Adrenal gland (tissue), 12 donors: Measurements from ENCODE around the gene ACOX1. TPM values are rescaled to one million over a fixed set of nuclear protein-coding genes. Genes with fewer than 3 reads are reported as not detected.

Experiments used
- DNase-seq, 7 donors: peaks; one replicate each; pipeline ENCODE4 v3.0.0-alpha.2; 2019 to 2020
- H3K27ac ChIP-seq, 5 donors: fragments of 200-600 bp; sonication (generic) in 4 of 5; 1 replicate in 3 of 5; 2 replicates in 2 of 5; pipeline versions ENCODE4 v1.5.1 to v1.8.0; 2016 to 2020; ENCODE audit warnings: mild to moderate bottlenecking in 1 of 5
- H3K27me3 ChIP-seq: fragments of 200-600 bp; 2 replicates; pipeline ENCODE4 v1.8.0; 2021
- H3K36me3 ChIP-seq, 2 donors: fragments of 200-600 bp; replicated peaks in 1 of 2; 1 replicate in 1 of 2; 2 replicates in 1 of 2; pipeline versions ENCODE4 v1.5.1 to v1.8.0; 2018 to 2022
- H3K4me1 ChIP-seq, 2 donors: fragments of 200-600 bp; replicated peaks in 1 of 2; 1 replicate in 1 of 2; 2 replicates in 1 of 2; pipeline versions ENCODE4 v1.5.1 to v1.8.0; 2018 to 2021
- H3K4me3 ChIP-seq, 4 donors: fragments of 200-600 bp; sonication (generic) in 3 of 4; one replicate each; pipeline ENCODE4 v1.5.1; 2016 to 2018
- H3K9me3 ChIP-seq, 3 donors: fragments of 200-600 bp; sonication (generic) in 1 of 3; replicated peaks in 1 of 3; 1 replicate in 2 of 3; 2 replicates in 1 of 3; pipeline versions ENCODE4 v1.5.1 to v1.8.0; 2016 to 2021
- POLR2A ChIP-seq, 2 donors: fragments of 450-650 bp; IDR thresholded peaks; one replicate each; pipeline ENCODE4 v1.6.1; 2017; ENCODE audit warnings: antibody characterized with exemption in 2 of 2, mild to moderate bottlenecking in 2 of 2, moderate library complexity in 1 of 2
- WGBS, 4 donors: extraction: QIAGEN DNeasy Blood & Tissue Kit in 2 of 4; methylation state at CpG; one replicate each; pipeline versions ENCODE4 v1.1.5 to v1.1.7; 2013 to 2017; 5-methylcytosine and 5-hydroxymethylcytosine counted together
- intact Hi-C, 2 donors: fragments of 100-400 bp; cut with DNase I; formaldehyde crosslinking; loops; one replicate each; pipeline versions ENCODE4 v1.14.1 to v1.15.0; 2022 to 2023
- polyA plus RNA-seq, 3 donors: library from polyadenylated mRNA; stranded (reverse); fragments of 200-250 nt in 2 of 3; fragments of 350-450 nt in 1 of 3; fragmentation: Illumina TruSeq in 1 of 3; extraction: RNeasy Lipid Tissue Mini Kit (QIAGEN cat#74804) in 1 of 3; gene quantifications; one replicate each; pipeline ENCODE4 v1.2.3, GENCODE V29; 2013 to 2014
- total RNA-seq, 9 donors: library from RNA; depleted of rRNA in 4 of 9; stranded (reverse); fragments of >200 nt in 4 of 9; fragments of 120-200 nt in 1 of 9; fragmentation: NEBNext Ultra II Directional in 1 of 9; extraction: Animal tissue kit (Norgen Biotek cat#: 25700) in 1 of 9; gene quantifications; one replicate each; pipeline versions ENCODE4 v1.1.0 to v1.2.4, GENCODE V29; 2013 to 2023
- TF ChIP-seq, protein P1 (sequence below), 6 experiments: fragments of 450-650 bp in 4 of 6; fragments of 200-600 bp in 2 of 6; sonication (generic) in 1 of 6; IDR thresholded peaks; 1 replicate in 5 of 6; 2 replicates in 1 of 6; pipeline versions ENCODE4 v1.5.1 to v1.8.0; 2016 to 2021; ENCODE audit warnings: antibody characterized with exemption in 6 of 6, mild to moderate bottlenecking in 2 of 6, moderate library complexity in 1 of 6
- donor health status: healthy with polysubstance abuse.
- donor health status: Bipolar disorder and iron deficiency.
- donor health status: DM: yes; HTN: yes; CAD: no.
- donor health status: DM: no; HTN: no; CAD: no.
- donor health status: DM: no; HTN: no; CAD: no.
- donor health status: DM: yes; HTN: yes; CAD: no.

The ACOX1 gene
- total and polyA plus RNA-seq, 12 donors = 28.9 to 109 (median 69.1) TPM

DNA sequence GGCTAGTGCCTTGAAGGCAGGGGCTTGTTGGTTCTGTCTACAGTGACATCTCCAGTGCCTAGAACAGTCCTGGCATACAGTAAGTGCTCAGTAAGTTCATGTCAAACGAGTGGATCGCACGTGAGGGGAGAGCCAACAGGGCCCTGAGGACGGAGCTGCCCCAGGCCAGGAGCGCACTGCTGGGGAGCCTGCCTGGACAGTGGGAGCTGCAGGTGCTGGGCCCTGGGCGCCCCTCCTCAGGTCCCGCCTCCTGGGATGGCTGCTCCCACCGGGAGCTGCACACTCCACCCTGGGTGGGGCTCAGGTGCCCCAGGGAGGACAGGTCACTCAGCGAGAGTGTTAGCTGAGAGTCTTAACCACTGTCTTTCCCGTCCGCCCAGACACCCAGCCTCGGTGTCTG lies 46.3 kb upstream of the ACOX1 start:
- intact Hi-C loops = no loop called here
- Histone ChIP-seq H3K4me3 (no peak overlapping the region), H3K4me1 (peaks cover 0 to 9% of the 10 kb centered on the region in 2 donors), H3K27ac (no peak overlapping the region), H3K36me3 (no peaks in the 10 kb centered on the region), H3K9me3 (no peaks in the 10 kb centered on the region), H3K27me3 (no peaks in the 10 kb centered on the region)
- TF ChIP-seq POLR2A (IDR thresholded peaks at IDR 0.05) = no peak
- TF ChIP-seq, protein P1, sequence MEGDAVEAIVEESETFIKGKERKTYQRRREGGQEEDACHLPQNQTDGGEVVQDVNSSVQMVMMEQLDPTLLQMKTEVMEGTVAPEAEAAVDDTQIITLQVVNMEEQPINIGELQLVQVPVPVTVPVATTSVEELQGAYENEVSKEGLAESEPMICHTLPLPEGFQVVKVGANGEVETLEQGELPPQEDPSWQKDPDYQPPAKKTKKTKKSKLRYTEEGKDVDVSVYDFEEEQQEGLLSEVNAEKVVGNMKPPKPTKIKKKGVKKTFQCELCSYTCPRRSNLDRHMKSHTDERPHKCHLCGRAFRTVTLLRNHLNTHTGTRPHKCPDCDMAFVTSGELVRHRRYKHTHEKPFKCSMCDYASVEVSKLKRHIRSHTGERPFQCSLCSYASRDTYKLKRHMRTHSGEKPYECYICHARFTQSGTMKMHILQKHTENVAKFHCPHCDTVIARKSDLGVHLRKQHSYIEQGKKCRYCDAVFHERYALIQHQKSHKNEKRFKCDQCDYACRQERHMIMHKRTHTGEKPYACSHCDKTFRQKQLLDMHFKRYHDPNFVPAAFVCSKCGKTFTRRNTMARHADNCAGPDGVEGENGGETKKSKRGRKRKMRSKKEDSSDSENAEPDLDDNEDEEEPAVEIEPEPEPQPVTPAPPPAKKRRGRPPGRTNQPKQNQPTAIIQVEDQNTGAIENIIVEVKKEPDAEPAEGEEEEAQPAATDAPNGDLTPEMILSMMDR (IDR thresholded peaks at IDR 0.05) = no peak
- DNase-seq = no peak
- 67 to 95% (median 89%) methylated on average over 1 to 12 of the region's 12 CpGs for WGBS, 4 donors

DNA sequence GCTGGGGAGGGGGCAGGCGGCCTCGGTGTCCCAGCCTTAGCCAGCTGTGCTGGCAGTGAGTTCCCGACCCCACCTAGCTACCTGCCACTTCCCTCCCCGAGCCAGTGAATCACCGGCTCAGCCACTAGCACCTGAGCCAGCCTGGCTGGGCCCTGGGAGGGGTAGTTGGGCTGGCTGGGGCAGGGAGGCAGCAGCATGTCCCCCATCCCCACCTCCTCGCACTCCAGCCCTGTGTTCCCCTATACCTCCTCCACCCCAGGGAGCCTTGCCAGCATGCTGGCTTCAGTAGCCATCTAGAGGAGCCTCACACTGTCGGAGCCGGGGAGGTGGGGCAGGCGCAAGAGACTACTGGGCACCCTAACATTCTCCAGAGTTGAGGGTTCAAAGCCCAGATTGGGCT lies 45.4 kb upstream of the ACOX1 start:
- TF ChIP-seq, protein P1 (IDR thresholded peaks at IDR 0.05) = no peak
- no peak for TF ChIP-seq POLR2A (IDR thresholded peaks at IDR 0.05)

DNA sequence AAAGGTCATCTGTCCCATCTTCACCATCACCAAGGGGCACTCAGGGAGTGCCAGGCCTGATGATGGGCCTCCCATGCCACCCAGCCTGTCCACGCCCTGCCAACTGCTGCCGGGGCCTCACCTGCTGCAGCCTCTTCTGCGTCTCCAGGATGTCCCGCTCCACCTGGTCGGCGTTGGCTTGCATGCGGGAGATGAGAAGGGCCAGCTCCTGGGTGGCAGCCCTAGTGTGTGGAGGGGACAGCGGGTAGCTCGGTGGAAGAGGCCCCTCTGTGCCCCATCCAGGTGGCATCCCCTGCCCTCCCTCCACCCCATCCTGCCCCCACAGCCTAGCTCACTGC lies 44.9 kb upstream of the ACOX1 start:
- WGBS, 4 donors = 89 to 96% (median 94%) methylated on average over 3 to 9 of the region's 9 CpGs; no CpG with 5 or more reads in 1 of the 4 donors

More for the DNA sequence above, 45.4 kb upstream of the ACOX1 start:
- Histone ChIP-seq H3K9me3 (no peaks in the 10 kb centered on the region), H3K27me3 (no peaks in the 10 kb centered on the region), H3K27ac (no peak overlapping the region), H3K4me3 (no peak overlapping the region), H3K36me3 (no peaks in the 10 kb centered on the region), H3K4me1 (peaks cover 2 to 4% of the 10 kb centered on the region in 2 donors)
- no peak for DNase-seq
- intact Hi-C loops = no loop called here
- WGBS, 4 donors = 81 to 90% (median 84%) methylated on average over 4 to 9 of the region's 9 CpGs

DNA sequence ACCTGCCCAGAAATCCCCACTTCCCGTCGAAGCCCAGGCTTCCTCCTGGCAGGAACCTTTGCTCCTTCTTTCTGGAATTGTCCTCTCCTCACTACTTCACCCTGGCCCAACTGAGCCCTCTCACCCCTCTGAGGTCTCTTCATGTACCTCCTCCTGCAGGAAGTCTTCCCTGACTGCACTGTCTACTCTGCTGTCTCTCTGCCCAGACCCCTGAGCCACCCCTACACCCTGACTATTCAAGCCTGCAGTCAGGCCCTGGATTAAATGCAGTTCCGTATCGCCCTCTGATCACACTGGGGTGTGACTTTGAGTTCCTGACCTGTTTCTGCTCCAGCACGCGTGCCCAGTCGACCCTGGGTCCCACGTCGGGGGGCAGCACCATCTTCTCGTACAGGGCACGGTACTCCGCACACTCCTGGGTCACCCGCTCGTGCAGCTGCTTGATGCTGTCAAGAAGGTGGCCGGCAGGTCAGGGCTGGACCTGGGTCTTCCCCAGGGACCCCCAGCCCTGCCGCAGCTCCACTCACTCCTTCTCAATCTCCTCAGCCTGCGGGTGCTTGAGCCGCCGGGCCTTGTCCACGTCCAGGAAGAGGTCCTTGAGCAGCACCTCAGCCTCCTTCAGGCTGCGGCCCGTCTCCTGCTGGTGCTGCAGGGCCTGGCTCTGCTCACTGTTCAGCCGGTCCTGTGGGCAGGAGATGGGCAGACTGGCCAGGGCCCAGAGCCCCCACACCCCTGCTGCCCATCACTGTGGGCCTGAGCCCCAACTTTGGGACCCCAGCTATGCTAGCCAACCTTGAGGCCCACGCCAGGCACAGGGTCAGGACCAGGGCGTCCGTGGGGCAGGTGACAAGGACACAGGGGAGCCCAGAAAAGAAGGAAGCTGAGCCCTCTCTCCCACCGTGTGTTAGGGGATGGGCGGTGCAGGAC lies 44.3 kb upstream of the ACOX1 start:
- TF ChIP-seq, protein P1 (IDR thresholded peaks at IDR 0.05) = no peak
- no peak overlapping the region for H3K4me3 ChIP-seq
- no peak for DNase-seq
- H3K27ac ChIP-seq = no peak overlapping the region
- H3K4me1 ChIP-seq = peaks cover 0 to 6% of the 10 kb centered on the region in 2 donors
- no peaks in the 10 kb centered on the region for H3K27me3 ChIP-seq
- intact Hi-C loops = no loop called here
- WGBS, 4 donors = 85 to 89% (median 88%) methylated on average over 17 to 28 of the region's 28 CpGs
- no peaks in the 10 kb centered on the region for H3K9me3 ChIP-seq
- no peaks in the 10 kb centered on the region for H3K36me3 ChIP-seq

More for the DNA sequence above, 44.9 kb upstream of the ACOX1 start:
- TF ChIP-seq, protein P1 (IDR thresholded peaks at IDR 0.05) = no peak
- no peak for TF ChIP-seq POLR2A (IDR thresholded peaks at IDR 0.05)
- no peak overlapping the region for H3K27ac ChIP-seq
- intact Hi-C loops = no loop called here
- no peaks in the 10 kb centered on the region for H3K9me3 ChIP-seq
- DNase-seq = no peak
- peaks cover 0 to 6% of the 10 kb centered on the region in 2 donors for H3K4me1 ChIP-seq
- H3K27me3 ChIP-seq = no peaks in the 10 kb centered on the region
- no peak overlapping the region for H3K4me3 ChIP-seq
- H3K36me3 ChIP-seq = no peaks in the 10 kb centered on the region
